ENCODE measurements around the gene FAAP24. TPM values are rescaled to one million over a fixed set of nuclear protein-coding genes. Genes with fewer than 3 reads are reported as not detected.
"Not testable (repeated sequence)": the region's sequence is repeated elsewhere in the genome, so short reads cannot be mapped to it uniquely, and the experiment has no call there.

FAAP24 gene, protein sequence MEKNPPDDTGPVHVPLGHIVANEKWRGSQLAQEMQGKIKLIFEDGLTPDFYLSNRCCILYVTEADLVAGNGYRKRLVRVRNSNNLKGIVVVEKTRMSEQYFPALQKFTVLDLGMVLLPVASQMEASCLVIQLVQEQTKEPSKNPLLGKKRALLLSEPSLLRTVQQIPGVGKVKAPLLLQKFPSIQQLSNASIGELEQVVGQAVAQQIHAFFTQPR
- 1.8 and 3.3 TPM in 2 replicates for total RNA-seq (2014; rRNA removed; shearing (Covaris generic))

DNA sequence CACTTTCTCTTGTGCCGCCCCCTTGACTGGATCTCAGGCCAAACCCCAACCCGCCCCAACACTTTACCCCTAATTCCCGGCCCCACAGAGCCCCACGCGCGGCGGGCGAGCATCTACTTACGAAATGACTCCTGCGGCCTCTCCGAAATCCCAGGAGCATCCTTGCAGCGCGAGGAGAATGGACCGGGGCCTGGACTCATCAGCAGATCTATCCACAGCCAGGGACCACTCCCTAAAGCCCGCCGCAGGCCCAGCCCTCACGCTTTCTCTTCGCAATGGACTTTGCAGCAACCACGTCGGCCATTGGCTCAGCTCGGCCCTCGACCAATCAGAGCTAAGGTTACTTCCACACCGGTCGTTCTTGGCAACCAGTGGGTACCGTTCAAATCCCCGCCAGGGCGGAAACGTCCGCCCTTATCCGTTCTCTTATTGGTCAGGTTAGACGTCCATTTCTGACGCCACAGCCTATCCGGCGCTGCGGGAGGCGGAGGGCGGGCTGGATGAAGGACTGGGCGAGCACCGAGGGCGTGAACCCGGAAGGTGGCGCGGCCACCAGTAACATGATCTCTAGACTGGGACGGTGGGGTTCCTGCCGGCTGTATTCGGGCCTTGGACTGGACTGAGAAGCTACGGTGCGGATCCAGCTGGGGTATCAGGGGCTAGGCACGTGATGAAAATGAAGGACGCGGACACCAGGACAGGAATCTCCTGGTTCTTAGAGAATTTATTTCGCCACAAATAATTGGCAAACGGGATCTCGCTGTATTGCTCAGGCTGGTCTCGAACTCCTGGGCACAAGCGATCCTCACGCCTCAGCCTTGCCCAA is at the start of gene FAAP24, which contains the start of gene CEP89:
Gene FAAP24, plus strand, starts transcription at position 528 of the 826 bp plus-strand sequence. CDS start 955 bp downstream, outside the sequence.
Gene CEP89, minus strand, starts transcription at position 244 of the 826 bp plus-strand sequence. Its CDS starts 84 bp downstream, at position 160.
- Histone ChIP-seq H3K27me3 (replicated peaks) (no peaks in the 10 kb centered on the region), H3K4me3 (peak within 1 kb of the TSS; percentile 49), H3K27ac (peak within 1 kb of the TSS; percentile 40), H3K9me3 (replicated peaks) (no peaks in the 10 kb centered on the region), H3K4me1 (replicated peaks) (peaks cover 3% of the 10 kb centered on the region; the same call in 1 of the 2 replicates), H3K36me3 (peaks cover 30% of the 10 kb centered on the region)
- peak; percentile 99 for DNase-seq (ENCODE audit: low read depth in 1 of 2, low spot score in 2 of 2)

DNA sequence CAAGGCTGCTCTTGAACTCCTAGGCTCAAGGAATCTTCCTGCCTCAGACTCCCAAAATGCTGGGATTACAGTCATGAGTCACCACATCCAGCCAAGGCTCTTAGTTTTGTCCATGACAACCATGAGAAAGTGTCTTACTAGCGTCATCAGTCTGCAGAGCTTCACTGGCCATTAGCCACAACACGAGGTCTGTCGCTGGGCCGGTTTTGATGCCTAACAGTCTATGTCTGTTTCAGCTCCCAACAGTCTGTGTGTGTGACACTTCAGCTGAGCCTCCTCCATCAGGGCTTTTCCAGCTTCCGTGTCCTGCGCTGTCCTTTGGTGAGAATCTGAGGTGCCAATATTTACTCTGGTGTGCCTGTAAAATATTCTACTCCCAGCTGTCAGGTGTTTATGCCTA is 47.8 kb upstream of the FAAP24 start:
- Histone ChIP-seq H3K9me3 (replicated peaks) (0 out of 2 replicates have a peak, but pooled peaks cover 4% of the 10 kb centered on the region), H3K4me3 (no peak overlapping the region), H3K36me3 (peaks cover 28% of the 10 kb centered on the region), H3K27ac (no peak overlapping the region), H3K27me3 (replicated peaks) (no peaks in the 10 kb centered on the region), H3K4me1 (replicated peaks) (no peaks in the 10 kb centered on the region)
- DNase-seq (ENCODE audit: low read depth in 1 of 2, low spot score in 2 of 2): no peak

DNA sequence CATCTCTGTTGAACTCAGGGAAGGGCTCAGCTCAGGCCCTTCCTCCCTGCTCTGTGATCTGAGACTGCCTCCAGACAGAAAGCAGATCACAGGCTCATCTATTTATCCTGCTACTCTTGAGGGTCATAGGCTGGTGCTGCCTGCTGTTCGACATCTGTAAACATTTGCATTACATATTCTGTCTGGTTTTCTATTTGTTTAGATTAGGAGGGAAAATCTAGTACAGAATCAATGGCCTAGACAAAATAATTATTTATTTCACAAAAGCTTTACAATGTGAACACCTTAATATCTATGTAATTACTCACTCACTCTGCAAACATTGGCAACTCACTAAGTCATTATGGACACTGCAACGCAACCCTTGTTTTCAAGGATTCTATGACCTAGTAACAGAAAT is 43.2 kb upstream of the FAAP24 start:
- H3K36me3 ChIP-seq: peaks cover 41% of the 10 kb centered on the region
- H3K27me3 ChIP-seq (replicated peaks): no peaks in the 10 kb centered on the region
- no peak for DNase-seq (ENCODE audit: low read depth in 1 of 2, low spot score in 2 of 2)
- no peaks in the 10 kb centered on the region for H3K4me1 ChIP-seq (replicated peaks)
- H3K4me3 ChIP-seq: no peak overlapping the region
- H3K27ac ChIP-seq: no peak overlapping the region
- 0 out of 2 replicates have a peak, but pooled peaks cover 4% of the 10 kb centered on the region for H3K9me3 ChIP-seq (replicated peaks)

DNA sequence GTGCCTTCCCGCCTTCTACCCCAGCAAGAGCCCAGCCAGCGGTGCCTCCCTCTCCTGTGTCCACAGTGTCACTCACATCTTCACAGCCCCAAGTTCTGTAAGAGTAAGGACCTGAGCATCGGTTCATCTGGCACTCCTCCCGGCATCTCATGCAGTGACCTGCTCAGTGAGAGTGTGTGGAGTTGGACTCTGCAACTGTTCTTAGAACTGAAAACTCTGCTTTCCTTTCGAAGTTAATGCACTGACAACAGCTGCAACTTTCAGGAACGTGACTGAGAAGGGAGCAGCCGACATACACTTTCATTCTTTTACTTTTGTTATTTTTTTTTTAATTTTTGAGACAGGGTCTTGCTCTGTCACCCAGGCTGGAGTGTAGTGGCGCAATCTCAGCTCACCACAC is 41.5 kb upstream of the FAAP24 start:
- Histone ChIP-seq H3K9me3 (replicated peaks) (0 out of 2 replicates have a peak, but pooled peaks cover 4% of the 10 kb centered on the region), H3K27ac (no peak overlapping the region), H3K36me3 (peaks cover 38% of the 10 kb centered on the region), H3K4me1 (replicated peaks) (no peaks in the 10 kb centered on the region), H3K27me3 (replicated peaks) (no peaks in the 10 kb centered on the region), H3K4me3 (no peak overlapping the region)
- DNase-seq (ENCODE audit: low read depth in 1 of 2, low spot score in 2 of 2): no peak

DNA sequence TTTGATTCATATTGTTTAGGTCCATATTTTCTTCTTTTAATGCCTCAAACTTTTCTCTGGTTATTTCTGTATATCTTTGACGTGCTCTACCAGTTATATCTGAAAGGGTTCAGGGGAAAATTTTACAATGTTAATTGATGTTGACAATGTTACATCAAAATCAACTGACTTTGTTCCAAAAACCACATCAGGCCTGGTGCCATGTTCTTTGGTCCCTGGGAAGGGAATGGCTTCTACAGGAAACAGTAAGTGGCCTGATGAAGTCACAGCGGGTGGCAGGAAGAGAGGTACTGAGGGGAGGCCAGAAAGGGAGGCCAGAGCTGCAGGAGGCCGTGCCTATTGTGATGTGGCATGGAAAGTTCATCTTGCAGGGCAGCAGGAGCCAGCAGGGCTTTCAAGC is 38.5 kb upstream of the FAAP24 start:
- peaks cover 27% of the 10 kb centered on the region for H3K36me3 ChIP-seq
- DNase-seq (ENCODE audit: low read depth in 1 of 2, low spot score in 2 of 2): no peak
- no peaks in the 10 kb centered on the region for H3K9me3 ChIP-seq (replicated peaks)
- H3K4me3 ChIP-seq: no peak overlapping the region
- no peaks in the 10 kb centered on the region for H3K4me1 ChIP-seq (replicated peaks)
- no peak overlapping the region for H3K27ac ChIP-seq
- H3K27me3 ChIP-seq (replicated peaks): no peaks in the 10 kb centered on the region

DNA sequence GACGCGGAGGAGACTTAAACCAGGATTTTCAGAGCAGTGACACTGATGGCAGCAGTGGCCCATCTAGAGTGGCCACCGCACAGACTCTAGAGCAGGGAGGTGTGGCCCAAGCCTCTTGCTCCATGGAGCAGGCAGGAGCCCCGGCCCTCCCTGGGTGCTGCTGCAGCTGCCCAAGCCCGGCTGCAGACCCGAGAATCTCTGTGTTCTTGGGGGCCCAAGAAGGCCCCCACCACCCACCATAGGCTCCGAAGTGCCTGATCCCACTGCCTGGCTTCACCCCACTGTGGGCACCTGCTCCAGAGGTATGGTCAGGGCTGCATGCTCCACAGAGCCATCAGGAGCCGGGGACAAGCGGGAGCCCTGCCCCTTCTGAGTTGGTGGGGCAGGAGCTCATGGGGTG is 36.4 kb upstream of the FAAP24 start:
- H3K4me3 ChIP-seq: no peak overlapping the region
- no peaks in the 10 kb centered on the region for H3K4me1 ChIP-seq (replicated peaks)
- peaks cover 21% of the 10 kb centered on the region for H3K36me3 ChIP-seq
- H3K27ac ChIP-seq: no peak overlapping the region
- no peak for DNase-seq (ENCODE audit: low read depth in 1 of 2, low spot score in 2 of 2)
- H3K9me3 ChIP-seq (replicated peaks): no peaks in the 10 kb centered on the region
- no peaks in the 10 kb centered on the region for H3K27me3 ChIP-seq (replicated peaks)

DNA sequence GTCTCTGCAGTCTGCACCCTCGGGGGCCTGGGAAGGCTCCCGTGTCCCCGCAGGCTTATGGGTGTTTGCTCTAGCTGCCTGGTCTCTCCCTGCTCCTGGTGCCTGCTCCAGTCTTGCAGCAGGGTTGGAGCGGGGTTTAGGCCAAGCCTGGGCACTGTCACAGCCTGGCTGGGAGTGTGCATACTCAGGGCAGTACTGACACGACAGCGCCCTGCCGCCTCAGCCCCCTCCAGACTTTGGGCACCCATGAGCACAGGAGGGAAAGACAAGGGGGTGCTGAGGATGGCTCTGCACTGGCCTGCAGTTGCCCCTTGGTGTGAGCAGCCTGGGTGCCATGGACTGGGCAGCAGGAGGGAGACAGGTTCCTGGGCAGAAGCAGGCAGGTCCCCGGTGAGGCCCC is 36.0 kb upstream of the FAAP24 start:
- no peaks in the 10 kb centered on the region for H3K9me3 ChIP-seq (replicated peaks)
- DNase-seq (ENCODE audit: low read depth in 1 of 2, low spot score in 2 of 2): no peak
- H3K27me3 ChIP-seq (replicated peaks): no peaks in the 10 kb centered on the region
- H3K27ac ChIP-seq: no peak overlapping the region
- no peaks in the 10 kb centered on the region for H3K4me1 ChIP-seq (replicated peaks)
- H3K36me3 ChIP-seq: peaks cover 20% of the 10 kb centered on the region
- no peak overlapping the region for H3K4me3 ChIP-seq

DNA sequence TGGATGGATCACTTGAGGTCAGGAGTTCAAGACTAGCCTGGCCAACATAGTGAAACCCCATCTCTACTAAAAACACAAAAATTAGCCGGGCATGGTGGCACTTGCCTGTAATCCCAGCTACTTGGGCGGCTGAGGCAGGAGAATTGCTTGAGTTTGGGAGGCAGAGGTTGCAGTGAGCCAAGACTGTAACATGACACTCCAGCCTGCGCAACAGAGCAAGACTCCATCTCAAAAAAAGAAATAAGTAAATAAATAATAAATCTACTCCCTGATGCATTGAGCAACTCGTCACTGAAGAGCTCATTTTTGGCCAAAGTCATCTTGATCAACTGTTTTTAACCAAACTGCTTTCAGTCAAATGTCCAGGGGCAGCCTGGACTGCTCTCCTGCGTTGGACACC is 30.8 kb upstream of the FAAP24 start:
- H3K4me1 ChIP-seq (replicated peaks); H3K4me3 ChIP-seq; H3K9me3 ChIP-seq (replicated peaks); H3K27me3 ChIP-seq (replicated peaks); DNase-seq (ENCODE audit: low read depth in 1 of 2, low spot score in 2 of 2); H3K27ac ChIP-seq: not testable (repeated sequence)
- H3K36me3 ChIP-seq: peaks cover 24% of the 10 kb centered on the region

DNA sequence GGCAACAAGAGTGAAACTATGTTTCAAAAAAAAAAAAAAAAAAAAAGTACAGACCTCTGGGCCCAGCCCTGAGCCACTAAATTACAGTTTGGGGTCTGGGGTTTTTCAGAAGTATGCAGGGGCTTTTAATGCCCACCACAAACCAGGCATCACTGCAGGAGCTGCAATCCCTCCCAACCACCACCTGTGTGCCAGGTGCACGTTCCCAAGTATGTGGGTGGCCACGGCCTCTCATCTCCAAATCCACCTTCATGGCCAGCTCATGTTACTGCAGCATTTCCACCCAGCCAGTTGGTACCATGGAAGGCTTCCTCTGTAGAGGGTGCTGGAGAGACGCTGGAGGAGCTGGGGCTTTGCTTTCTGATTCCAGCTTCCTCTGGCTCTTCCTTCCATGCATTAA is 26.8 kb upstream of the FAAP24 start:
- DNase-seq (ENCODE audit: low read depth in 1 of 2, low spot score in 2 of 2): no peak
- Histone ChIP-seq H3K27me3 (replicated peaks) (no peaks in the 10 kb centered on the region), H3K4me1 (replicated peaks) (no peaks in the 10 kb centered on the region)

DNA sequence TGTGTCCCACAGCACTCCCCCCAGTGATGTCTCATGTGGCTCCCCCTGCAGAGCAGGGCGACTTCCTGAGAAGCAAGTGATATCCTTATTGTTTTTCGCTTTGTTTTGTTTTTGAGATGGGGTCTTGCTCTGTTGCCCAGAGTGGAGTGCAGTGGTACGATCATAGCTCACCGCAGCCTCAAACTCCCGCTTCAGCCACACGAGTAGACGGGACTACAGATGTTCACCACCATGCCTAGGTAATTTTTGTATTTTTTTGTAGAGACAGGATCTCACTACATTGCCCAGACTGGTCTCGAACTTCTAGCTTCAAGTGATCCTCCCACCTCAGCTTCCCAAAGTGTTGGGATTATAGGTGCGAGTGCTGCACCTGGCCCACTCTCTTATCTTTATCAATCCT is 5.3 kb upstream of the FAAP24 start:
- H3K36me3 ChIP-seq: peaks cover 38% of the 10 kb centered on the region
- no peaks in the 10 kb centered on the region for H3K9me3 ChIP-seq (replicated peaks)
- DNase-seq (ENCODE audit: low read depth in 1 of 2, low spot score in 2 of 2): no peak
- H3K27ac ChIP-seq: no peak overlapping the region
- H3K4me1 ChIP-seq (replicated peaks): no peaks in the 10 kb centered on the region
- H3K27me3 ChIP-seq (replicated peaks): no peaks in the 10 kb centered on the region
- H3K4me3 ChIP-seq: no peak overlapping the region

More for the DNA sequence above, 26.8 kb upstream of the FAAP24 start:
- H3K9me3 ChIP-seq (replicated peaks): no peaks in the 10 kb centered on the region
- H3K36me3 ChIP-seq: peaks cover 32% of the 10 kb centered on the region
- H3K27ac ChIP-seq: no peak overlapping the region
- H3K4me3 ChIP-seq: no peak overlapping the region

DNA sequence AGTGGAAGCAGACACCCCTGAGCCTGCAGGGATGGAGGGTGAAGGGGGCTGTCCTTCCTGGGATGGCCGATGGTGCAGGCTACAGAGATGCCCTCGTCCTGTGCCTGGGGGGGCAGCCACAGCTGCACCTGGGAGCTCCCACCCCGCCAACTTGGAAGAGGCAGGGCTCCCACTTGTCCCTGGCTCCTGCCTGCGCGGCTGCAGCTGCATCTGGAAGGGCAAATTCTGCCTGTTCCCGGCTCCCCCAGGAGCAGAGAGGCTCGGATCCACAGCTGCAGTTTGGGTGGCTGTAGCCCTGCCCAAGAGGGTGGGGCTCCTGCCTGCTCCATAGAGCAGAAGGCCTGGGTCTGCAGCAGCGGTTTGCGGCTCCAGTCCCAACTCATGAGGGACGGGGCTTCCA is 2.5 kb upstream of the FAAP24 start:
- Histone ChIP-seq H3K4me3 (no peak overlapping the region), H3K36me3 (peaks cover 20% of the 10 kb centered on the region), H3K9me3 (replicated peaks) (no peaks in the 10 kb centered on the region), H3K27ac (no peak overlapping the region), H3K27me3 (replicated peaks) (no peaks in the 10 kb centered on the region), H3K4me1 (replicated peaks) (peaks cover 3% of the 10 kb centered on the region; the same call in 1 of the 2 replicates)
- no peak for DNase-seq (ENCODE audit: low read depth in 1 of 2, low spot score in 2 of 2)

DNA sequence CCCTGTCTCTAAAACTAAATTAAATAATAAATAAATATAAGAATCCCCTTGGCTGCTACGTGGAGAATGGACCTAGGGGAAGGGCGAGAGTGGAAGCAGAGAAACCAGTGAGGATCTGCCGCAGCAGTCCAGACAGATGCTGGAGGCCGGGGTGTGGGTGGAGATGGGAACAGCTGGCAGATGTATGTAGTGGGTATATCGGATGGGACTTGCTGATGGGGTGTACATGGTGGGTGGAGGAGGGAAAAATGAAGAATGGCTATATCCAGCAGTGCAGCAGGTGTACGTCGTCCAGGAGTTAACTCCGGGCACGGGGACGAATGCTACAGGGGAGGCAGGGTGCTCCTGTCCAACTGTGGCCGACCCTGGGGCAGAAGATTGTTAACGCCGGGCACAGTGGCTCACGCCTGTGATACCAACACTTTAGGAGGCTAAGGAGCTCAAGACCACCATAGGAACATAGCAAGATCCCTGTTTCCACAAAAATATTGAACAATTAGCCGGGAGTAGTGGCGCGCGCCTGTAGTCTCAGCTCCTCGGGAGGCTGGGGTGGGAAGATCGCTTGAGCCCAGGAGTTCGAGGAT is 938 bp upstream of the FAAP24 start:
- Histone ChIP-seq H3K27me3 (replicated peaks) (no peaks in the 10 kb centered on the region), H3K4me1 (replicated peaks) (peaks cover 3% of the 10 kb centered on the region; the same call in 1 of the 2 replicates), H3K27ac (no peak overlapping the region), H3K4me3 (peak overlapping the region; percentile 49), H3K36me3 (peaks cover 27% of the 10 kb centered on the region), H3K9me3 (replicated peaks) (no peaks in the 10 kb centered on the region)
- no peak for DNase-seq (ENCODE audit: low read depth in 1 of 2, low spot score in 2 of 2)

DNA sequence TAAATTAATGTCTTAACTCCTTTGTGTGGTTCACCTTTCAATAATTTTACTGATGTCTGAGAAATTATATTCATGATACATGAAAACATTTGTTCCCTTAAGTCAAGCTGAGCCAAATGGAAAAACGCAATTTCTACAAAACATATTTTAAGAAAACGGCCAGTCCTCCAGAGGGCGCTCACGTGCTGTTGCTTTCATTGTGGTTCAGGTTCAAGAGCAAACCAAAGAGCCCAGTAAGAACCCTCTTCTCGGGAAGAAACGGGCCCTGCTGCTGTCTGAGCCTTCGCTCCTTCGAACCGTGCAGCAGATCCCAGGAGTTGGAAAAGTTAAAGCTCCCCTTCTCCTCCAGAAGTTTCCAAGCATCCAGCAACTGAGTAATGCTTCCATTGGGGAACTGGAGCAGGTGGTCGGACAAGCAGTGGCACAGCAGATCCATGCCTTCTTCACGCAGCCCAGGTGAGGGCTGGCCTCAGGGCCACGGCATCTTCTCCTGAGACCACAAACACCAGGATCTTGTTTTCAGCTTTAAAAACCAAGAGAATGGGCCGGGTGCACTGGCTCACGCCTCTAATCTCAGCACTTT is 4.3 kb downstream of the FAAP24 start:
- H3K27ac ChIP-seq: no peak overlapping the region
- H3K27me3 ChIP-seq (replicated peaks): no peaks in the 10 kb centered on the region
- H3K36me3 ChIP-seq: peaks cover 30% of the 10 kb centered on the region
- H3K4me3 ChIP-seq: no peak overlapping the region
- peaks cover 3% of the 10 kb centered on the region; the same call in 1 of the 2 replicates for H3K4me1 ChIP-seq (replicated peaks)
- peak; percentile 69 to 72 for DNase-seq (ENCODE audit: low read depth in 1 of 2, low spot score in 2 of 2)
- H3K9me3 ChIP-seq (replicated peaks): no peaks in the 10 kb centered on the region

All from SJSA1 (cell line).